GM12872 (cell line): ENCODE measurements around the gene PBRM1.

Experiments
- TF ChIP-seq, protein P1 (sequence below): IDR thresholded peaks from 3 replicates; pipeline ENCODE4 v1.5.1; 2011; ENCODE audit warnings: low read depth, mild to moderate bottlenecking, low read length, moderate library complexity; ENCODE audit not compliant: insufficient read depth

Gene PBRM1

DNA sequence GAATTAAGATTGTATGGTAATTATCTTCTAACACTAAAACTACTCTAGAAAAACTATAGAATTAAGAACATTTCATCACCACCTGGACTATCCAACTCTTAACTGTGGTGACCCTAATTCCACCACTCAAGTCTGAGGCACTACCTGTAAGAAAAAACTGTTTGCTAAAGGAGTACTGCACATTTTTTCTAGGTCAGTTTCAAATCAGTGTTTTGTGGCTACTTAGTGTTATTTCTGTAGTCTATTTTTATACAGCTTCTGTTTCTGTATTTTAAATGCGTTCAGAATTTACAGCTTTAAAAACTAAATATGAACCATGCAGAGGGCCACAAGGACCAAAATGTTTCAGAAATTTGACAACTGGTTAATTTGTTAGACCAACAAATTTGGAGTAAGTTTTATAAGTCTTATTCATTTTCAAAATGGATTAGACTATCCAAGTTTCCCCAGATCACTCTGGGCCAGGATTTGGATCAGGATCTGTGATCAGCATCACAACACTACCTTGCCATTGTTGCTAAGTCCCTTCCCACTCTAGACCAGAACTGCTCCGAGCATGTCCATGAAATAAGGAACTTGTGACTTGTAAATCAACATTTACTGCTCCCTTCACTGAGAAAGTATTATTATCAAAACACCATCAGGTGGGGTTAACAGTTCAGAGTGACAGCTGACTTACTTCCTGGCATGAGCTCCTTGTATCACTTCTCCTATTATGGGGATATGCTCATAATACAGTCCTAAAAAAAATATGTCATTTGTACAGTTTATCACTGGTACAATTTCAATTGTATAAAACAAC, 11.3 kb upstream of the PBRM1 start:
- TF ChIP-seq, protein P1, sequence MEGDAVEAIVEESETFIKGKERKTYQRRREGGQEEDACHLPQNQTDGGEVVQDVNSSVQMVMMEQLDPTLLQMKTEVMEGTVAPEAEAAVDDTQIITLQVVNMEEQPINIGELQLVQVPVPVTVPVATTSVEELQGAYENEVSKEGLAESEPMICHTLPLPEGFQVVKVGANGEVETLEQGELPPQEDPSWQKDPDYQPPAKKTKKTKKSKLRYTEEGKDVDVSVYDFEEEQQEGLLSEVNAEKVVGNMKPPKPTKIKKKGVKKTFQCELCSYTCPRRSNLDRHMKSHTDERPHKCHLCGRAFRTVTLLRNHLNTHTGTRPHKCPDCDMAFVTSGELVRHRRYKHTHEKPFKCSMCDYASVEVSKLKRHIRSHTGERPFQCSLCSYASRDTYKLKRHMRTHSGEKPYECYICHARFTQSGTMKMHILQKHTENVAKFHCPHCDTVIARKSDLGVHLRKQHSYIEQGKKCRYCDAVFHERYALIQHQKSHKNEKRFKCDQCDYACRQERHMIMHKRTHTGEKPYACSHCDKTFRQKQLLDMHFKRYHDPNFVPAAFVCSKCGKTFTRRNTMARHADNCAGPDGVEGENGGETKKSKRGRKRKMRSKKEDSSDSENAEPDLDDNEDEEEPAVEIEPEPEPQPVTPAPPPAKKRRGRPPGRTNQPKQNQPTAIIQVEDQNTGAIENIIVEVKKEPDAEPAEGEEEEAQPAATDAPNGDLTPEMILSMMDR = no peak

DNA sequence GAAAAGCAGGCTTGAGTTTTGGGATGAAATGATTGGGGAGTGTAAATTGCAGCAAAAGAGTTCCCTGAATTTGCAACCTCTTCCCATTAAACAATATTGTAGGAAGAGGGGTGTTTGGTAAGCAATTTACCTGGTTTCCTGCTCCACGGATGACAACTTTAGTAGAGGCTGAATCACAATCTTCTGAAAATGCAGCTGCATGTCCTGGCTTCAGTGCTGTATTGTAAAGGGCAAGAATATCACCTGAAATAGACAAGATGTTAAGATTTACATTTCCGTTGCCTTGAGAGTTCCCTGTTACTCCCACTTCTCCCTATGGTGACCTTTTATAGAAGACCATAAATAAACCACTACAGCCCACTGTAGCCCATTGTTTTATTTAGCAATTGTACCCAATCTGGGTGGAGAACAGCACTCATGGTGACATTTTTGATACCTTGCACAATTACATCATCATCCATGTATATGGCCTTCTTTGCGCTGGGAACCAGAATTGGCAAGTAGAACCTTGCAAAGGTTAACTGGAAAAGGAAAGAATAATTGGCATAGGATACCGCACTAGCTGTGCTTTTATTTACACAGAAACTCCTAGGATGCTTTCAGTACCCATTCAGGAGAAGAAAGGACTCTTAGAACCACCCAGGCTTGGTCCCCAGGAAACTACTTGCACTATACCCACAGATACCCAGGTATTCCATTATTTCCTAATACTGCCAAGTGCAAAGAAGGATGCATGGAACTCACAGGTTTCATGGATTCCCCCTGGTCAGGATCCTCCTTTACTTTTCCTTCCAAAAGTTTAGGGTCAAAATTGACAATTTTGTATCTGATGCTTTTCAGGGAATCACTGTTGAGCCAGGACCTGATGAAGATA, 10.3 kb upstream of the PBRM1 start:
- TF ChIP-seq, protein P1 = no peak

DNA sequence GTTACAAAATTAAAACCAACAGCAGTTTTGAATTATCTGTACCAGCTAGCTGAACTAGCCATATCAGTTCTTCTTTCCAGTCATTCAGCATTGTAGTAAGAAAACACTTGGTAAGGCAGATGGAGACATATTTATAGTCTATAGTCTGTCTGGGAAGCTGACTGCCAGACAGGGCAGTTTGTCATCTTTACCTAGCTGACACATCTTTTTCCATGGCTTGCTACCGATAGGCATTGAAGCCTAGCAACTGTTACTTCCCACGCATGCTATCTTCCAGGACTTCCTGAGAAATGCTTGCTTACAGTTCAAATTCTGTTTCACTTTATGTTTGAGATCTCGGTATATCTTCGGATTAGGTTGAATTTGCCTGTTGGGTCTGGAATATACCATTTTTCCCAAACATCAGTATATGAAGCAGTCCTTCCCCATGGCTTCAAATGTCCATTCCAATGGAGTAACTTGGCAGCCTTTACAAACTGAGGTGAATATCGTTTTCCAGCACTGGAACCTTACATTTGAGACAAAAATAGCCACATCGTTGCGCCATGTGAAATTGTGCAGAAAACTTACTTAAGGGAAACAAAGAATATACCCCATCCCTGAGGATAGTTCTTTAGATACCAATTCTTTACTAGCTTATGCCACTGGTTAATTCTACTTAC, 8.9 kb upstream of the PBRM1 start:
- TF ChIP-seq, protein P1 = no peak

DNA sequence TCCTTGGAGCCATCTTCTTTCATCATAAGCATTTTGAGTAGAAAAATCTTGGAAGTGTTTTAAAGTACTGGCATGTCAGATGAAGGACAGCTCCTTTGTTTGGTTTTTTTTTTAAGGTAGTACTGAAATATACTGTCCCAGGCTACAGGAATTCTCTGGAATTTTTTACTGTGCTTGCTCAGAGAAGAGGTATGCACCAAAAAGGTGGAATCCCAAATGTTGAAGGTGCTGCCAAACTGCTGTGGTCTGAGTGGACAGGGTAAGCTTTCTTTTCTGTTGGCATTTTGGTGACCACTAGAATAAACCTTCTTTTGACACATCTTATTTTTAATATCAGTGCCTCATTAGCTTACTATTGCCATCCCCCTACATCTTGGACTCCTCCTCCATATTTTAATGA, 7.4 kb upstream of the PBRM1 start:
- TF ChIP-seq, protein P1 = no peak

DNA sequence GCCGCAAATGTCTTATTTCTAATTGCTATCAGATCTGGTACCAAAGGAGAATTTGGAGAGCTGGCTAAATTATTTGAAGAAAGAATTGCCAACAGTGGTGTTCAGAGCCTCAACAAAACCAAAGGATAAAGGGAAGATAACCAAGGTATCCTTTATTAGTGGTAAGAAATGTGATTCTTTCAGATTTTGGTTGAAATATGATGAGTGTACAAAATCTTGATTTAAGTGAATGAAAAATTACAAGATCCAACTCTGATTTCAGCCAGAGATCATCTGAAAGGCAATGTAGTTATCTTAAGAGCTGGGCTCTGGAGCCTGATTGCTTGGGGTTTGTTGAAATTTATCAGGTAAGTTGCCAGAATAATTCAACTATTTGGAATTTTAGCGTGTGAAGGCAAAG, 4.8 kb upstream of the PBRM1 start:
- TF ChIP-seq, protein P1 = no peak

DNA sequence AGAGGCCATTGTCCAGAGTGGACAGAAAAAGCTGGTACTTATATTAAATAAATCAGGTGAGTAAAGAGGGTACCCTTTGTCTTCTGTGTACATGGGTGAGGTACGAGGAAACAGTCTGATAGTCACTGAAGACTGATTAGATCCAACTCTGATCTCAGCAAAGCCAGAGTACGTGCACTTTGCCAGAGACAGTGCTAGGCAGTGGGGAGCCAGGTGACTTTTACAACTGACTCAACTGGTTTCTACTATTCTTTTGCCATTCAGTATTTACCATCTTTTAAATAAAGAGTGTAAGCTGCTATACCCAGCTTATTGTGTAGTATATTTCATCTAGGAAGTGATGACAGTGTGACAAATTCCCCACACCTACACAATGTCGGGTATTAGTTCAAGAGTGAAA, 3.4 kb upstream of the PBRM1 start:
- TF ChIP-seq, protein P1 = no peak

DNA sequence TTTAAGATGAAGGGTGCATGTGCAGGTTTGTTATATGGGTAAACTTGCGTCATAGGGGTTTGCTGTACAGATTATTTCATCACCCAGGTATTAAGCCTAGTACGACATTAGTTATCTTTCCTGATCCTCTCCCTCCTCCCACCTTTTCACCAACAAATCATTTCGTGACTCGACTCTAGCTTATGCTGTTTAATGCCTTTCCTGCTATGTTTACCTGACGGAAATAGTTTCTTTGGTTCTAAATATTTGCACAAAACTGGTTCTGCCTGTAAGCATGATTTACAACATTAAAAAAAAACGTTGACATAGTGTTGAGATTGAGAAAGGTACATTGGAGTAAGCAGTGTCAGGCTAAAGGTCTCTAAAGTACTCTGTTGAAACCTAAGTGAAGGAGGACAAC, 2.6 kb upstream of the PBRM1 start:
- TF ChIP-seq, protein P1 = no peak
